ENCODE measurements around the gene TRAPPC10. TPM values are rescaled to one million over a fixed set of nuclear protein-coding genes. Genes with fewer than 3 reads are reported as not detected.

TRAPPC10 gene
- total RNA-seq, 2 donors from 2014 or later = 36.8 to 40.1 TPM

- peaks cover 4% of the 10 kb centered on the region for H3K4me1 Mint-ChIP-seq
- H3K9me3 ChIP-seq (ENCODE audit: control insufficient read depth, low read length) = no peaks in the 10 kb centered on the region
- TF ChIP-seq CTCF (conservative IDR thresholded peaks at IDR 0.05) = no peak
- H3K27me3 ChIP-seq (ENCODE audit: control insufficient read depth, insufficient read depth, low read length, poor library complexity, severe bottlenecking) = no peaks in the 10 kb centered on the region
- H3K27me3 Mint-ChIP-seq (ENCODE audit: insufficient read depth) = no peaks in the 10 kb centered on the region
- peak overlapping the region; percentile 55 for H3K27ac Mint-ChIP-seq
- H3K9me3 Mint-ChIP-seq = no peaks in the 10 kb centered on the region
- no peaks in the 10 kb centered on the region for H3K4me1 ChIP-seq (ENCODE audit: control insufficient read depth, insufficient read depth, low read length)
- H3K36me3 ChIP-seq (ENCODE audit: control insufficient read depth, insufficient read depth, low read length) = peaks cover 7% of the 10 kb centered on the region
- no peak overlapping the region for H3K27ac ChIP-seq (ENCODE audit: low read depth, low read length)
- no peak overlapping the region for H3K4me3 ChIP-seq (ENCODE audit: low read length)
- WGBS, 2 experiments (ENCODE audit: insufficient coverage in 1 of 2, insufficient read length in 1 of 2) = 92 to 94% methylated on average over 16 to 24 of the region's 25 CpGs
- no peak overlapping the region for H3K4me3 Mint-ChIP-seq
- peaks cover 9% of the 10 kb centered on the region for H3K36me3 Mint-ChIP-seq (ENCODE audit: low read depth)
- DNase-seq = no peak
- no peak overlapping the region for H3K9ac ChIP-seq (ENCODE audit: extremely low read depth, low read length, poor library complexity, severe bottlenecking)
These were observed 28.2 kb upstream of the TRAPPC10 start for GRCh38 chr21:43983860-43984420.

- Histone ChIP-seq H3K27me3 (ENCODE audit: control insufficient read depth, insufficient read depth, low read length, poor library complexity, severe bottlenecking) (no peaks in the 10 kb centered on the region), H3K4me3 (ENCODE audit: low read length) (no peak overlapping the region), H3K9me3 (ENCODE audit: control insufficient read depth, low read length) (no peaks in the 10 kb centered on the region), H3K4me1 (ENCODE audit: control insufficient read depth, insufficient read depth, low read length) (no peaks in the 10 kb centered on the region), H3K36me3 (ENCODE audit: control insufficient read depth, insufficient read depth, low read length) (peaks cover 7% of the 10 kb centered on the region), H3K9ac (ENCODE audit: extremely low read depth, low read length, poor library complexity, severe bottlenecking) (no peak overlapping the region), H3K27ac (ENCODE audit: low read depth, low read length) (no peak overlapping the region)
- TF ChIP-seq CTCF (conservative IDR thresholded peaks at IDR 0.05) = no peak
- H3K27ac Mint-ChIP-seq = no peak overlapping the region
- no peaks in the 10 kb centered on the region for H3K27me3 Mint-ChIP-seq (ENCODE audit: insufficient read depth)
- H3K36me3 Mint-ChIP-seq (ENCODE audit: low read depth) = peaks cover 7% of the 10 kb centered on the region
- H3K9me3 Mint-ChIP-seq = no peaks in the 10 kb centered on the region
- no peak overlapping the region for H3K4me3 Mint-ChIP-seq
- no peak for DNase-seq
- peaks cover 4% of the 10 kb centered on the region for H3K4me1 Mint-ChIP-seq
- WGBS, 2 experiments (ENCODE audit: insufficient coverage in 1 of 2, insufficient read length in 1 of 2) = 91 to 94% methylated on average over 13 to 31 of the region's 31 CpGs
These were observed 27.0 kb upstream of the TRAPPC10 start for GRCh38 chr21:43984905-43985689.

GRCh38 chr21:43985690-43986251, 26.3 kb upstream of the TRAPPC10 start:
- Histone ChIP-seq H3K4me1 (ENCODE audit: control insufficient read depth, insufficient read depth, low read length) (no peaks in the 10 kb centered on the region), H3K9me3 (ENCODE audit: control insufficient read depth, low read length) (no peaks in the 10 kb centered on the region), H3K9ac (ENCODE audit: extremely low read depth, low read length, poor library complexity, severe bottlenecking) (no peak overlapping the region), H3K4me3 (ENCODE audit: low read length) (no peak overlapping the region), H3K27me3 (ENCODE audit: control insufficient read depth, insufficient read depth, low read length, poor library complexity, severe bottlenecking) (no peaks in the 10 kb centered on the region), H3K27ac (ENCODE audit: low read depth, low read length) (no peak overlapping the region), H3K36me3 (ENCODE audit: control insufficient read depth, insufficient read depth, low read length) (peaks cover 7% of the 10 kb centered on the region)
- WGBS, 2 experiments (ENCODE audit: insufficient coverage in 1 of 2, insufficient read length in 1 of 2) = 53 to 67% methylated on average over 10 to 22 of the region's 22 CpGs
- DNase-seq = peak; percentile 81
- Mint-ChIP-seq H3K4me1 (peaks cover 4% of the 10 kb centered on the region), H3K27me3 (ENCODE audit: insufficient read depth) (no peaks in the 10 kb centered on the region), H3K9me3 (no peaks in the 10 kb centered on the region), H3K27ac (no peak overlapping the region), H3K36me3 (ENCODE audit: low read depth) (peaks cover 5% of the 10 kb centered on the region), H3K4me3 (no peak overlapping the region)
- TF ChIP-seq CTCF (conservative IDR thresholded peaks at IDR 0.05) = no peak

All from endodermal cell (in vitro differentiated cells).